A673 (cell line): Measurements from ENCODE around the gene LURAP1L. TPM values are rescaled to one million over a fixed set of nuclear protein-coding genes. Genes with fewer than 3 reads are reported as not detected.

Source experiments
- BruUV-seq: library from RNA; stranded (reverse); fragments of 400-500 nt; replicated peaks from 2 replicates; lab custom pipeline; 2021; lab: Mats Ljungman, UMichigan
- CTCF ChIA-PET: fragments of 300-600 bp; sonication (Branson Sonifier 250); formaldehyde crosslinking; loops from one replicate; lab custom pipeline; 2022; ENCODE audit warnings: antibody characterized with exemption; lab: Charles Lee
- POLR2A ChIA-PET: fragments of 300-600 bp; sonication (Branson Sonifier 250); formaldehyde crosslinking; loops from one replicate; lab custom pipeline; 2022; ENCODE audit warnings: antibody characterized with exemption; ENCODE audit not compliant: low non-redundant PET; lab: Charles Lee
- DNase-seq: peaks from one replicate; pipeline ENCODE4 v3.0.0-alpha.2; 2015; ENCODE audit warnings: low spot score
- H3K27ac ChIP-seq: fragments of 200-600 bp; sonication (generic); 2 replicates; pipeline ENCODE4 v1.5.1; 2016; ENCODE audit warnings: mixed run types, low read depth, mild to moderate bottlenecking, mixed read lengths, antibody characterized with exemption, low read length; ENCODE audit not compliant: poor library complexity, severe bottlenecking
- H3K27me3 ChIP-seq: fragments of 200-600 bp; sonication (generic); replicated peaks from 2 replicates; pipeline ENCODE4 v1.6.1; 2017; ENCODE audit warnings: mixed run types, low read depth, mild to moderate bottlenecking, mixed read lengths, antibody characterized with exemption, low read length; ENCODE audit not compliant: insufficient read depth, poor library complexity
- H3K36me3 ChIP-seq: fragments of 200-600 bp; sonication (generic); 2 replicates; pipeline ENCODE4 v1.6.1; 2016; ENCODE audit warnings: mixed run types, mild to moderate bottlenecking, mixed read lengths, antibody characterized with exemption, low read length; ENCODE audit not compliant: insufficient read depth, poor library complexity, severe bottlenecking
- H3K4me1 ChIP-seq: fragments of 200-600 bp; sonication (generic); 2 replicates; pipeline ENCODE4 v1.6.1; 2017; ENCODE audit warnings: mixed run types, mild to moderate bottlenecking, mixed read lengths, antibody characterized with exemption, low read length; ENCODE audit not compliant: insufficient read depth, poor library complexity, severe bottlenecking
- H3K4me3 ChIP-seq: fragments of 200-600 bp; sonication (generic); 2 replicates; pipeline ENCODE4 v1.5.1; 2016; ENCODE audit warnings: low read depth, mixed run types, mild to moderate bottlenecking, mixed read lengths, low read length; ENCODE audit not compliant: poor library complexity, severe bottlenecking
- H3K9me3 ChIP-seq: fragments of 200-600 bp; sonication (generic); 2 replicates; pipeline ENCODE4 v1.6.1; 2016; ENCODE audit warnings: mixed run types, low read depth, mild to moderate bottlenecking, mixed read lengths, antibody characterized with exemption, low read length; ENCODE audit not compliant: poor library complexity, severe bottlenecking
- CTCF ChIP-seq: fragments of 300-800, 200-600 bp; sonication (generic); conservative IDR thresholded peaks from 2 replicates; pipeline ENCODE4 v1.5.1; 2017; ENCODE audit warnings: low read depth, mild to moderate bottlenecking, antibody characterized with exemption, low read length, moderate library complexity, mixed read lengths
- EZH2 ChIP-seq: fragments of 200-600 bp; sonication (generic); IDR thresholded peaks from 2 replicates; pipeline ENCODE4 v1.6.1; 2017; ENCODE audit warnings: borderline replicate concordance, low read depth, mild to moderate bottlenecking, mixed read lengths, antibody characterized with exemption, low read length; ENCODE audit not compliant: poor library complexity, severe bottlenecking
- intact Hi-C: fragments of 100-400 bp; cut with micrococcal nuclease; formaldehyde crosslinking; loops from one replicate; pipeline ENCODE4 v1.10.0; 2022; ENCODE audit not compliant: unreplicated experiment
- total RNA-seq: library from RNA; stranded (reverse); gene quantifications from 2 replicates; pipeline ENCODE4 v1.2.3, GENCODE V29; 2021

LURAP1L gene
- total RNA-seq, 1 experiment from 2014 or later: 0.60 TPM

GRCh38 chr9:12781226-12781733 lies 6.5 kb downstream of the LURAP1L start:
- ChIA-PET POLR2A (no interaction called here), CTCF (no interaction called here)
- TF ChIP-seq EZH2 (no peak), CTCF (no peak)
- BruUV-seq: no TSS peak
- Histone ChIP-seq H3K27ac (no peak overlapping the region), H3K4me1 (peaks cover 5% of the 10 kb centered on the region), H3K27me3 (no peaks in the 10 kb centered on the region), H3K36me3 (no peaks in the 10 kb centered on the region), H3K4me3 (no peak overlapping the region), H3K9me3 (peaks cover 6% of the 10 kb centered on the region)
- DNase-seq: no peak
- intact Hi-C loops: no loop called here

GRCh38 chr9:12783767-12784460 lies 9.1 kb downstream of the LURAP1L start:
- no peak for TF ChIP-seq EZH2
- no peak for TF ChIP-seq CTCF
- BruUV-seq: no TSS peak
- ChIA-PET CTCF (no interaction called here), POLR2A (no interaction called here)
- no peak overlapping the region for H3K27ac ChIP-seq
- no peaks in the 10 kb centered on the region for H3K36me3 ChIP-seq
- peaks cover 6% of the 10 kb centered on the region for H3K9me3 ChIP-seq
- intact Hi-C loops: loop anchor here (2.0 kb wide), 1 partner anchor 59 kb away; no protein-coding TSS in a partner anchor
- DNase-seq: no peak
- H3K27me3 ChIP-seq: no peaks in the 10 kb centered on the region
- H3K4me3 ChIP-seq: no peak overlapping the region
- H3K4me1 ChIP-seq: no peaks in the 10 kb centered on the region

GRCh38 chr9:12784461-12785259 lies 9.8 kb downstream of the LURAP1L start:
- ChIA-PET POLR2A (no interaction called here), CTCF (no interaction called here)
- no peaks in the 10 kb centered on the region for H3K36me3 ChIP-seq
- intact Hi-C loops: loop anchor here (2.0 kb wide), 1 partner anchor 58 kb away; no protein-coding TSS in a partner anchor
- no TSS peak for BruUV-seq
- H3K4me1 ChIP-seq: no peaks in the 10 kb centered on the region
- H3K27me3 ChIP-seq: no peaks in the 10 kb centered on the region
- no peak overlapping the region for H3K4me3 ChIP-seq
- H3K9me3 ChIP-seq: peaks cover 6% of the 10 kb centered on the region
- no peak overlapping the region for H3K27ac ChIP-seq
- DNase-seq: no peak
- TF ChIP-seq EZH2: no peak
- TF ChIP-seq CTCF: no peak
